Endothelial cell (in vitro differentiated cells): ENCODE data around the gene MKNK2. TPM values are rescaled to one million over a fixed set of nuclear protein-coding genes. Genes with fewer than 3 reads are reported as not detected.

Experiments used
- DNase-seq: peaks from one replicate; pipeline ENCODE4 v3.0.0; 2021; ENCODE audit warnings: low spot score
- H3K27ac Mint-ChIP-seq: one replicate; pipeline ENCODE4 v1.8.0; 2021; ENCODE audit warnings: mixed read lengths, inconsistent platforms; ENCODE audit not compliant: unreplicated experiment
- H3K27me3 Mint-ChIP-seq: one replicate; pipeline ENCODE4 v1.8.0; 2021; ENCODE audit warnings: mild to moderate bottlenecking, moderate library complexity, mixed read lengths, inconsistent platforms; ENCODE audit not compliant: unreplicated experiment
- H3K36me3 Mint-ChIP-seq: one replicate; pipeline ENCODE4 v1.8.0; 2021; ENCODE audit warnings: mild to moderate bottlenecking, low read depth, mixed read lengths, inconsistent platforms; ENCODE audit not compliant: unreplicated experiment
- H3K4me1 Mint-ChIP-seq: one replicate; pipeline ENCODE4 v1.8.0; 2021; ENCODE audit warnings: mild to moderate bottlenecking, mixed read lengths, inconsistent platforms; ENCODE audit not compliant: unreplicated experiment
- H3K4me3 Mint-ChIP-seq: one replicate; pipeline ENCODE4 v1.8.0; 2021; ENCODE audit warnings: mild to moderate bottlenecking, mixed read lengths, inconsistent platforms; ENCODE audit not compliant: unreplicated experiment
- H3K9me3 Mint-ChIP-seq: one replicate; pipeline ENCODE4 v1.8.0; 2021; ENCODE audit warnings: mixed read lengths, inconsistent platforms; ENCODE audit not compliant: unreplicated experiment
- CTCF ChIP-seq: fragments of 200-600 bp; sonication (generic); IDR thresholded peaks from one replicate; pipeline ENCODE4 v1.5.0; 2021; ENCODE audit warnings: antibody characterized with exemption; ENCODE audit not compliant: unreplicated experiment
- total RNA-seq: library from RNA; stranded (reverse); fragmentation: NEBNext Ultra II Directional; extraction: Animal tissue kit (Norgen Biotek cat#: 25700); gene quantifications from one replicate; pipeline ENCODE4 v1.2.1, GENCODE V29; 2021; ENCODE audit not compliant: unreplicated experiment

Gene MKNK2
- total RNA-seq, 1 donor from 2014 or later = 228 TPM

- Mint-ChIP-seq H3K27me3 (peaks cover 7% of the 10 kb centered on the region), H3K4me1 (peaks cover 12% of the 10 kb centered on the region)
These were observed 995 bp upstream of the MKNK2 start for GRCh38 chr19:2051773-2052704.

GRCh38 chr19:2050349-2050990 lies 574 bp downstream of the MKNK2 start:
- peaks cover 7% of the 10 kb centered on the region for H3K4me1 Mint-ChIP-seq
- no peak overlapping the region for H3K27ac Mint-ChIP-seq
- TF ChIP-seq CTCF = no peak
- H3K9me3 Mint-ChIP-seq = no peaks in the 10 kb centered on the region
- DNase-seq = no peak
- H3K36me3 Mint-ChIP-seq = no peaks in the 10 kb centered on the region
- H3K4me3 Mint-ChIP-seq = peak overlapping the region; percentile 94
- H3K27me3 Mint-ChIP-seq = peaks cover 7% of the 10 kb centered on the region

More at GRCh38 chr19:2051773-2052704, 995 bp upstream of the MKNK2 start:
- Mint-ChIP-seq H3K9me3 (no peaks in the 10 kb centered on the region), H3K27ac (no peak overlapping the region), H3K4me3 (peak overlapping the region; percentile 83), H3K36me3 (no peaks in the 10 kb centered on the region)
- no peak for DNase-seq
- TF ChIP-seq CTCF = no peak

- DNase-seq = peak; percentile 60
- no peak for TF ChIP-seq CTCF
- peak overlapping the region; percentile 94 for H3K4me3 Mint-ChIP-seq
- H3K27ac Mint-ChIP-seq = no peak overlapping the region
- H3K9me3 Mint-ChIP-seq = no peaks in the 10 kb centered on the region
- H3K27me3 Mint-ChIP-seq = peaks cover 7% of the 10 kb centered on the region
- peaks cover 7% of the 10 kb centered on the region for H3K4me1 Mint-ChIP-seq
- H3K36me3 Mint-ChIP-seq = no peaks in the 10 kb centered on the region
These were observed 1.2 kb downstream of the MKNK2 start for GRCh38 chr19:2049741-2050348.

- TF ChIP-seq CTCF = no peak
- no peaks in the 10 kb centered on the region for H3K9me3 Mint-ChIP-seq
- no peak overlapping the region for H3K27ac Mint-ChIP-seq
- H3K4me3 Mint-ChIP-seq = peak overlapping the region; percentile 94
- H3K36me3 Mint-ChIP-seq = no peaks in the 10 kb centered on the region
- H3K27me3 Mint-ChIP-seq = peaks cover 6% of the 10 kb centered on the region
- no peak for DNase-seq
- peaks cover 7% of the 10 kb centered on the region for H3K4me1 Mint-ChIP-seq
These were observed 1.9 kb downstream of the MKNK2 start for GRCh38 chr19:2048959-2049740.
